T-helper 1 cell treated with Interleukin-12 subunit alpha and Interleukin-12 subunit beta and Interleukin-4 antibody, amounts not matched to agents 30 ng/mL and 1 ng/mL, for 36 hours (primary cell): ENCODE measurements around the gene XAB2. TPM values are rescaled to one million over a fixed set of nuclear protein-coding genes. Genes with fewer than 3 reads are reported as not detected.

Experiments
- intact Hi-C: fragments of 100-400 bp; cut with micrococcal nuclease; formaldehyde crosslinking; loops from one replicate; pipeline ENCODE4 v1.15.1; 2024
- total RNA-seq: library from RNA; stranded (reverse); gene quantifications from 2 replicates; pipeline ENCODE4 v1.2.3, GENCODE V29; 2022

Gene XAB2
- 46.1 and 47.0 TPM in 2 replicates for total RNA-seq

- intact Hi-C loops = loop anchor here (1.0 to 2.0 kb wide), 9 partner anchors 8 to 314 kb away; partner anchors contain the start of genes MAP2K7, MCOLN1, PNPLA6 and STXBP2
Observed at GRCh38 chr19:7629347-7630054, at the start of gene XAB2, which contains the start of gene PET100. Gene XAB2 (minus strand): TSS chr19:7629545. CDS start chr19:7629527, 18 bp downstream. Gene PET100 (plus strand): TSS chr19:7629793. CDS start chr19:7629834, 41 bp downstream.

- intact Hi-C loops = no loop called here
Observed at GRCh38 chr19:7677669-7678311, 48.4 kb upstream of the XAB2 start.

- intact Hi-C loops = no loop called here
Observed at GRCh38 chr19:7676854-7677253, 47.5 kb upstream of the XAB2 start, which contains the start of gene MCEMP1. Gene MCEMP1 (plus strand): TSS chr19:7677090. CDS start chr19:7677121, 31 bp downstream.

- intact Hi-C loops = no loop called here
Observed at GRCh38 chr19:7676376-7676775, 47.0 kb upstream of the XAB2 start.

GRCh38 chr19:7674010-7675005, 45.0 kb upstream of the XAB2 start:
- intact Hi-C loops = no loop called here

- intact Hi-C loops = no loop called here
Observed at GRCh38 chr19:7672522-7672921, 43.2 kb upstream of the XAB2 start.

- intact Hi-C loops = no loop called here
Observed at GRCh38 chr19:7670790-7671189, 41.4 kb upstream of the XAB2 start.

- intact Hi-C loops = no loop called here
Observed at GRCh38 chr19:7670150-7670783, 40.9 kb upstream of the XAB2 start.

GRCh38 chr19:7669641-7670040, 40.3 kb upstream of the XAB2 start:
- intact Hi-C loops = no loop called here

GRCh38 chr19:7668842-7669241, 39.5 kb upstream of the XAB2 start, which contains the start of gene RETN:
Gene RETN (plus strand): TSS chr19:7669049. CDS start chr19:7669327, 278 bp downstream.
- intact Hi-C loops = no loop called here

GRCh38 chr19:7665076-7665475, 35.7 kb upstream of the XAB2 start:
- intact Hi-C loops = no loop called here

- intact Hi-C loops = no loop called here
Observed at GRCh38 chr19:7663706-7664105, 34.4 kb upstream of the XAB2 start.

- intact Hi-C loops = no loop called here
Observed at GRCh38 chr19:7662657-7663056, 33.3 kb upstream of the XAB2 start.

GRCh38 chr19:7661744-7662538, 32.6 kb upstream of the XAB2 start:
- intact Hi-C loops = no loop called here

GRCh38 chr19:7658219-7658686, 28.9 kb upstream of the XAB2 start:
- intact Hi-C loops = loop anchor here (1.0 kb wide), 2 partner anchors 21 to 171 kb away; no protein-coding TSS in a partner anchor

GRCh38 chr19:7657131-7657751, 27.9 kb upstream of the XAB2 start:
- intact Hi-C loops = no loop called here

GRCh38 chr19:7655581-7655980, 26.2 kb upstream of the XAB2 start:
- intact Hi-C loops = no loop called here

- intact Hi-C loops = no loop called here
Observed at GRCh38 chr19:7654401-7654800, 25.1 kb upstream of the XAB2 start.

GRCh38 chr19:7652061-7652641, 22.8 kb upstream of the XAB2 start:
- intact Hi-C loops = loop anchor here (1.0 kb wide), 5 partner anchors 15 to 147 kb away; partner anchors contain the start of genes PET100, STXBP2, TRAPPC5 and XAB2
